Body of pancreas (tissue), 4 donors: ENCODE data around the gene SMARCD2. TPM values are rescaled to one million over a fixed set of nuclear protein-coding genes. Genes with fewer than 3 reads are reported as not detected.

Source experiments
- ATAC-seq: fragments of 150-250 bp; one replicate; pipeline ENCODE4 v1.9.1; 2016
- DNase-seq, 4 donors: peaks; one replicate each; pipeline ENCODE4 v3.0.0-alpha.2; 2019
- H3K27ac ChIP-seq, 4 donors: fragments of 200-600 bp; sonication (generic); 1 replicate in 3 of 4; 2 replicates in 1 of 4; pipeline versions ENCODE4 v1.5.1 to v1.6.1; 2016 to 2019; ENCODE audit warnings: mild to moderate bottlenecking in 1 of 4, mixed read lengths in 1 of 4, moderate library complexity in 1 of 4
- H3K27me3 ChIP-seq, 2 donors: fragments of 200-600 bp; sonication (generic); one replicate each; pipeline ENCODE4 v1.6.0; 2016; ENCODE audit warnings: mild to moderate bottlenecking in 1 of 2
- H3K36me3 ChIP-seq, 2 donors: fragments of 200-600 bp; sonication (generic); replicated peaks in 1 of 2; 2 replicates each; pipeline ENCODE4 v1.5.1; 2016; ENCODE audit warnings: low read depth in 2 of 2; ENCODE audit not compliant: insufficient read depth in 1 of 2
- H3K4me1 ChIP-seq: fragments of 200-600 bp; sonication (generic); one replicate; pipeline ENCODE4 v1.6.0; 2016
- H3K4me3 ChIP-seq, 2 donors: fragments of 200-600 bp; sonication (generic); 1 replicate in 1 of 2; 2 replicates in 1 of 2; pipeline ENCODE4 v1.5.1; 2016 to 2019
- H3K9me3 ChIP-seq, 3 donors: fragments of 200-600 bp; sonication (generic); 1 replicate in 2 of 3; 2 replicates in 1 of 3; pipeline ENCODE4 v1.5.1; 2016
- CTCF ChIP-seq, 7 experiments: fragments of 450-650 bp in 4 of 7; fragments of 200-600 bp in 3 of 7; sonication (generic) in 3 of 7; IDR thresholded peaks; one replicate each; pipeline ENCODE4 v1.5.1; 2016 to 2019; ENCODE audit warnings: antibody characterized with exemption in 7 of 7
- POLR2A ChIP-seq, 3 donors: fragments of 450-650 bp; IDR thresholded peaks; one replicate each; pipeline ENCODE4 v1.6.1; 2016; ENCODE audit warnings: antibody characterized with exemption in 3 of 3, mild to moderate bottlenecking in 2 of 3
- WGBS, 2 donors: methylation state at CpG; one replicate each; pipeline ENCODE4 v1.1.5; 2017; 5-methylcytosine and 5-hydroxymethylcytosine counted together
- intact Hi-C: fragments of 100-400 bp; cut with DNase I; formaldehyde crosslinking; loops from one replicate; pipeline ENCODE4 v1.15.1; 2023
- total RNA-seq, 2 donors: library from RNA; depleted of rRNA; stranded (reverse); fragments of >200 nt; gene quantifications; one replicate each; pipeline ENCODE4 v1.1.0, GENCODE V29; 2016

The SMARCD2 gene
- total RNA-seq, 2 donors from 2014 or later: 75.8 to 87.9 TPM

DNA sequence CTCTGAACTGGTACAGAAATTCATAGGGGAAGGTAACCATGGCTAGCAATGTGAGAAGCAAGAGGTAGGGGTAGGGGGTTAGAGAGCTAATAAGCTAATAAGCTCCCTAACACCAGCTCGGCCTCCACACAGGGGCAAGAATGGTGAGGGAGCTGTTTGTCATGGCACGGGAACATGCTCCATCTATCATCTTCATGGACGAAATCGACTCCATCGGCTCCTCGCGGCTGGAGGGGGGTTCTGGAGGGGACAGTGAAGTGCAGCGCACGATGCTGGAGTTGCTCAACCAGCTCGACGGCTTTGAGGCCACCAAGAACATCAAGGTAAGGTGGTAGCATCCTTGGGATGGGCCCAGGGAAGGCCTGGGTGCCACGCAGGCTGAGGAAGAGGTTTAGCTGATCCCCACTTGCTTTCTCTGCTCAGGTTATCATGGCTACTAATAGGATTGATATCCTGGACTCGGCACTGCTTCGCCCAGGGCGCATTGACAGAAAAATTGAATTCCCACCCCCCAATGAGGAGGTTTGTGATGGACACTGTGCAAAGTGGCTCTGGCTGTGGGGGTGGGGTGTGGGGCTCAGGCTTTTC lies 11.5 kb downstream of the SMARCD2 start:
- TF ChIP-seq CTCF (IDR thresholded peaks at IDR 0.05) (no peak), POLR2A (IDR thresholded peaks at IDR 0.05) (no peak)
- Histone ChIP-seq H3K4me1 (peaks cover 35% of the 10 kb centered on the region), H3K27me3 (no peaks in the 10 kb centered on the region), H3K9me3 (no peaks in the 10 kb centered on the region), H3K27ac (no peak overlapping the region), H3K36me3 (peaks cover 11 to 43% of the 10 kb centered on the region in 2 donors), H3K4me3 (no peak overlapping the region)
- 73 to 86% methylated on average over 13 to 15 of the region's 15 CpGs for WGBS, 2 donors
- DNase-seq (no peak), ATAC-seq (no peak)
- intact Hi-C loops: loop anchor here (10.0 kb wide), 1 partner anchor 56 kb away; the partner anchor contains the start of genes CCDC47 and DDX42

DNA sequence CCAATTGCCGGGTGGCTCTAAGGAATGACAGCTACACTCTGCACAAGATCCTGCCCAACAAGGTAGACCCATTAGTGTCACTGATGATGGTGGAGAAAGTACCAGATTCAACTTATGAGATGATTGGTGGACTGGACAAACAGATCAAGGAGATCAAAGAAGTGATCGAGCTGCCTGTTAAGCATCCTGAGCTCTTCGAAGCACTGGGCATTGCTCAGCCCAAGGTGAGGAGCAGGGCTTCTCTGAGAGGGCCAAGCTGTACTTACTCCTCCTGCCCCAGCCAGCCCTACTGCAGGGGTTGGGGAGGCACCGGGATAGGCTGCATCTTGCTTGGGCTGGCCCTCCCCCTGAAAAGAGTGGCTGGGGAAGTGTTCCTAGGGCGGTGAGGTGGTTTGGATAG lies 12.2 kb downstream of the SMARCD2 start:
- DNase-seq (no peak), ATAC-seq (no peak)
- no peaks in the 10 kb centered on the region for H3K9me3 ChIP-seq
- H3K4me1 ChIP-seq: peaks cover 40% of the 10 kb centered on the region
- TF ChIP-seq CTCF (IDR thresholded peaks at IDR 0.05): no peak
- no peak for TF ChIP-seq POLR2A (IDR thresholded peaks at IDR 0.05)
- H3K27ac ChIP-seq: no peak overlapping the region
- 88 to 89% methylated on average over 5 of the region's 5 CpGs for WGBS, 2 donors
- intact Hi-C loops: loop anchor here (10.0 kb wide), 1 partner anchor 55 kb away; the partner anchor contains the start of genes CCDC47 and DDX42
- no peaks in the 10 kb centered on the region for H3K27me3 ChIP-seq
- H3K4me3 ChIP-seq: no peak overlapping the region
- peaks cover 11 to 39% of the 10 kb centered on the region in 2 donors for H3K36me3 ChIP-seq

DNA sequence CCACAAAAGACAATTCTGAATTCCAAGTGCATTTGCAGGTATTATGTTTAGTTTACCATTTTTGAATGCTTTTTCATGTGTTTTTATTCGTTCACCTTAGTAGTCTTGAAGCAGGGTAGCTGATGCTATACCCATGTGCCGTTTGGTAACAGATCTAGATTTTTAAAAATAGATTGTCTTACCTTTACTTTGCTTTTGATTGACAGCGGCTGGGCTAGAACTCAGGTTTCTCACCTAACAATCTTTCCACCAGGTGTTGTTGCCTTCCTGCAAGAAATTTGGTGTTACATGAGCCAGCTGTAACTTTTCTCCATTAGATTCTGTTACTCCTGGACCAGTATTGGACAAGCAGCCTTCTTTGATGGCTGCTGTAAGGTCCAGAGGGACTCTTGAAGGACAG lies 13.5 kb downstream of the SMARCD2 start:
- Histone ChIP-seq H3K27ac (no peak overlapping the region), H3K36me3 (peaks cover 8 to 43% of the 10 kb centered on the region in 2 donors), H3K4me3 (no peak overlapping the region), H3K9me3 (no peaks in the 10 kb centered on the region), H3K4me1 (peaks cover 33% of the 10 kb centered on the region), H3K27me3 (no peaks in the 10 kb centered on the region)
- ATAC-seq: no peak
- 62 to 73% methylated on average over 3 of the region's 3 CpGs for WGBS, 2 donors
- TF ChIP-seq CTCF (IDR thresholded peaks at IDR 0.05) (no peak), POLR2A (IDR thresholded peaks at IDR 0.05) (no peak)
- DNase-seq: no peak
- intact Hi-C loops: no loop called here

GRCh38 chr17:63827801-63828221 lies 14.7 kb downstream of the SMARCD2 start:
- intact Hi-C loops: no loop called here
- H3K36me3 ChIP-seq: peaks cover 0 to 37% of the 10 kb centered on the region in 2 donors
- 1% methylated on average over 19 of the region's 19 CpGs for WGBS, 2 donors
- H3K27ac ChIP-seq: peak overlapping the region; percentile 80 to 95 (median 90)
- no peaks in the 10 kb centered on the region for H3K27me3 ChIP-seq
- DNase-seq (no peak), ATAC-seq (no peak)
- H3K4me3 ChIP-seq: peak overlapping the region; percentile 43 to 89
- no peaks in the 10 kb centered on the region for H3K9me3 ChIP-seq
- H3K4me1 ChIP-seq: peaks cover 33% of the 10 kb centered on the region
- TF ChIP-seq POLR2A (IDR thresholded peaks at IDR 0.05) (no peak), CTCF (IDR thresholded peaks at IDR 0.05) (no peak)
